ENCODE data around the gene GGACT. TPM values are rescaled to one million over a fixed set of nuclear protein-coding genes. Genes with fewer than 3 reads are reported as not detected.

GGACT gene
- total and polyA plus RNA-seq, 5 donors from 2014 or later: 8.3 to 15.1 (median 9.3) TPM

GRCh38 chr13:100506600-100507422 lies 81.8 kb downstream of the GGACT start:
- Histone ChIP-seq H3K4me3 (ENCODE audit: low read depth, low read length) (peak overlapping the region; percentile 82), H3K27me3 (ENCODE audit: control insufficient read depth, insufficient read depth, low read length) (no peaks in the 10 kb centered on the region), H3K4me1 (ENCODE audit: control insufficient read depth, insufficient read depth, low read length, poor library complexity, severe bottlenecking) (peaks cover 14% of the 10 kb centered on the region), H3K9me3 (ENCODE audit: control insufficient read depth in 2 of 2, low read length in 2 of 2) (no peaks in the 10 kb centered on the region), H3K36me3 (ENCODE audit: control insufficient read depth, insufficient read depth, low read length) (no peaks in the 10 kb centered on the region), H3K27ac (ENCODE audit: insufficient read depth, low read length, poor library complexity, severe bottlenecking) (peak overlapping the region; percentile 68)
- Mint-ChIP-seq H3K27me3 (peaks cover 4% of the 10 kb centered on the region), H3K9me3 (no peaks in the 10 kb centered on the region), H3K27ac (peak overlapping the region; percentile 54 to 87 (median 73)), H3K4me1 (peaks cover 14 to 32% (median 20%) of the 10 kb centered on the region in 4 donors), H3K36me3 (no peaks in the 10 kb centered on the region), H3K4me3 (peak overlapping the region; percentile 78 to 94 (median 81))
- ATAC-seq (ENCODE audit: low read depth in 2 of 2): peak; percentile 62 to 63
- peak in 2 of 3 donors; percentile 33 to 68 for DNase-seq

GRCh38 chr13:100506154-100506553 lies 82.4 kb downstream of the GGACT start:
- Mint-ChIP-seq H3K27ac (peak overlapping the region in 2 of 3 donors; percentile 73 to 87), H3K27me3 (peaks cover 4% of the 10 kb centered on the region), H3K4me3 (peak overlapping the region; percentile 78 to 94 (median 81)), H3K9me3 (no peaks in the 10 kb centered on the region), H3K36me3 (no peaks in the 10 kb centered on the region), H3K4me1 (peaks cover 14 to 32% (median 20%) of the 10 kb centered on the region in 4 donors)
- peak overlapping the region; percentile 68 for H3K27ac ChIP-seq (ENCODE audit: insufficient read depth, low read length, poor library complexity, severe bottlenecking)
- DNase-seq: peak in 1 of 3 donors; percentile 41
- peak overlapping the region; percentile 82 for H3K4me3 ChIP-seq (ENCODE audit: low read depth, low read length)
- ATAC-seq (ENCODE audit: low read depth in 2 of 2): peak; percentile 25 to 34
- H3K36me3 ChIP-seq (ENCODE audit: control insufficient read depth, insufficient read depth, low read length): no peaks in the 10 kb centered on the region
- peaks cover 14% of the 10 kb centered on the region for H3K4me1 ChIP-seq (ENCODE audit: control insufficient read depth, insufficient read depth, low read length, poor library complexity, severe bottlenecking)
- no peaks in the 10 kb centered on the region for H3K9me3 ChIP-seq (ENCODE audit: control insufficient read depth in 2 of 2, low read length in 2 of 2)
- no peaks in the 10 kb centered on the region for H3K27me3 ChIP-seq (ENCODE audit: control insufficient read depth, insufficient read depth, low read length)

DNA sequence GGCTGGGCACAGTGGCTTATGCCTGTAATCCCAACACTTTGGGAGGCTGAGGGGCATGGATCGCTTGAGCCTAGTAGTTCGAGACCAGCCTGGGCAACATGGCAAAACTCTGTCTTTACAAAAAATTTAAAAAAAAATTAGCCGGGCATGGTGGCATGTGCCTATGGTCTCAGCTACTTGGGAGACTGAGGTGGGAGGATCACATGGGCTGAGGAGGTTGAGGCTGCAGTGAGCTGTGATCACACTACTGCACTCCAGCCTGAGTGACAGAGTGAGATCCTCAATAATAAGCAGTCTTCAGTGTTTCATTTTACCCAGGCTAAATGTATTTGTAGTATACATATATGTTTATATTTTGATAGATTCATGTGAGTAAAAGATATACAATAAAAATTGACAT lies 85.0 kb downstream of the GGACT start:
- no peaks in the 10 kb centered on the region for H3K27me3 ChIP-seq (ENCODE audit: control insufficient read depth, insufficient read depth, low read length)
- no peak for DNase-seq
- no peak for ATAC-seq (ENCODE audit: low read depth in 2 of 2)
- H3K4me3 Mint-ChIP-seq: no peak overlapping the region
- H3K27me3 Mint-ChIP-seq: peaks cover 4% of the 10 kb centered on the region
- no peak overlapping the region for H3K27ac ChIP-seq (ENCODE audit: insufficient read depth, low read length, poor library complexity, severe bottlenecking)
- no peaks in the 10 kb centered on the region for H3K9me3 ChIP-seq (ENCODE audit: control insufficient read depth in 2 of 2, low read length in 2 of 2)
- no peaks in the 10 kb centered on the region for H3K36me3 ChIP-seq (ENCODE audit: control insufficient read depth, insufficient read depth, low read length)
- H3K4me1 Mint-ChIP-seq: peaks cover 14 to 32% (median 19%) of the 10 kb centered on the region in 4 donors
- peaks cover 14% of the 10 kb centered on the region for H3K4me1 ChIP-seq (ENCODE audit: control insufficient read depth, insufficient read depth, low read length, poor library complexity, severe bottlenecking)
- no peak overlapping the region for H3K4me3 ChIP-seq (ENCODE audit: low read depth, low read length)
- H3K27ac Mint-ChIP-seq: no peak overlapping the region
- H3K36me3 Mint-ChIP-seq: peaks cover 6% of the 10 kb centered on the region
- H3K9me3 Mint-ChIP-seq: no peaks in the 10 kb centered on the region

DNA sequence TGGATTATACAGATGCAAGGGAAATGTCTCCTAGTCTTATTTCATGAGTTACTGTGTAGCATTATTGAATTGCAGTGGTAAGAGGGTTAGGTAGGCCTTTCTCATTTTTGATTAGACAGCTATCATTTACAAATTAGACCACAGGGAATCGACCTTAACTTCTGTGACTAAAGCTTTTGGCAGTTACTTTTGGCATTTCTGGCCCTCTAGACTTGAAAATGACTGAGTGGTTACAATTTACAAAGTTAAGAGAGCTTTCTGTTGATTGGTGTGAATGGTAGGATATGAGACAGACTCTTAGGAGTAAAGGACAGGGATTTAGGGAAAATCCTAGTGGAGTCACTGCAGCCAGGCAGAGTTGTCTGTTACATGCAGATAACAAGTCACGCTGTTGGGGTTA lies 86.1 kb downstream of the GGACT start:
- Mint-ChIP-seq H3K9me3 (no peaks in the 10 kb centered on the region), H3K4me1 (peaks cover 14 to 28% (median 19%) of the 10 kb centered on the region in 4 donors), H3K27me3 (peaks cover 4% of the 10 kb centered on the region), H3K36me3 (peaks cover 9% of the 10 kb centered on the region), H3K27ac (no peak overlapping the region), H3K4me3 (peak overlapping the region in 1 of 4 donors; percentile 8)
- Histone ChIP-seq H3K4me3 (ENCODE audit: low read depth, low read length) (no peak overlapping the region), H3K27ac (ENCODE audit: insufficient read depth, low read length, poor library complexity, severe bottlenecking) (no peak overlapping the region), H3K27me3 (ENCODE audit: control insufficient read depth, insufficient read depth, low read length) (no peaks in the 10 kb centered on the region), H3K4me1 (ENCODE audit: control insufficient read depth, insufficient read depth, low read length, poor library complexity, severe bottlenecking) (peaks cover 14% of the 10 kb centered on the region), H3K36me3 (ENCODE audit: control insufficient read depth, insufficient read depth, low read length) (no peaks in the 10 kb centered on the region), H3K9me3 (ENCODE audit: control insufficient read depth in 2 of 2, low read length in 2 of 2) (no peaks in the 10 kb centered on the region)
- ATAC-seq (ENCODE audit: low read depth in 2 of 2): no peak
- no peak for DNase-seq

- Histone ChIP-seq H3K27me3 (ENCODE audit: control insufficient read depth, insufficient read depth, low read length) (no peaks in the 10 kb centered on the region), H3K4me1 (ENCODE audit: control insufficient read depth, insufficient read depth, low read length, poor library complexity, severe bottlenecking) (no peaks in the 10 kb centered on the region), H3K27ac (ENCODE audit: insufficient read depth, low read length, poor library complexity, severe bottlenecking) (no peak overlapping the region), H3K4me3 (ENCODE audit: low read depth, low read length) (no peak overlapping the region), H3K9me3 (ENCODE audit: control insufficient read depth in 2 of 2, low read length in 2 of 2) (no peaks in the 10 kb centered on the region), H3K36me3 (ENCODE audit: control insufficient read depth, insufficient read depth, low read length) (no peaks in the 10 kb centered on the region)
- Mint-ChIP-seq H3K27me3 (no peaks in the 10 kb centered on the region), H3K4me1 (no peaks in the 10 kb centered on the region), H3K36me3 (peaks cover 17% of the 10 kb centered on the region), H3K4me3 (no peak overlapping the region), H3K27ac (no peak overlapping the region), H3K9me3 (no peaks in the 10 kb centered on the region)
- ATAC-seq (ENCODE audit: low read depth in 2 of 2) (no peak), DNase-seq (no peak)
Measured at GRCh38 chr13:100497389-100497788, 91.2 kb downstream of the GGACT start.

DNA sequence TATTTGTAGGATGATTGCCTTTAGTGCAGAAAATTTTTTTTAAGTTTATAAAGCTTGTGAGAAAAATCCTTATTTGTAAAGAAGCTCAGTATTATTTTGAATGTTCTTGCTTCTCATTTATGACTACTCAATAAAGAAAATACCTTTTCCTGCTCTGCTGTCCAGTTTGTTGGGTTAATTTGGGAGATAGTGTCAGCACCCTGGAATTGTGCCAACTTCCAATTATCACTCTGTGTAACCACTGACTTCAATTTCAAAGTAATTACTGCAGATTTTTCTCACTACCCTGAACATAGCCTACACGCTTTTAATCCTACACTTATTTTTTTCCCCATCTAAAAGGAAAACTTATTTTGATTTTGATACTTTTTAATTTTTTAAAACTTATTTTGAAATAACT lies 93.1 kb downstream of the GGACT start:
- no peak overlapping the region for H3K27ac ChIP-seq (ENCODE audit: insufficient read depth, low read length, poor library complexity, severe bottlenecking)
- ATAC-seq (ENCODE audit: low read depth in 2 of 2) (no peak), DNase-seq (no peak)
- Mint-ChIP-seq H3K9me3 (no peaks in the 10 kb centered on the region), H3K27me3 (no peaks in the 10 kb centered on the region), H3K27ac (no peak overlapping the region), H3K4me3 (no peak overlapping the region), H3K36me3 (peaks cover 22% of the 10 kb centered on the region), H3K4me1 (no peaks in the 10 kb centered on the region)
- no peaks in the 10 kb centered on the region for H3K4me1 ChIP-seq (ENCODE audit: control insufficient read depth, insufficient read depth, low read length, poor library complexity, severe bottlenecking)
- H3K36me3 ChIP-seq (ENCODE audit: control insufficient read depth, insufficient read depth, low read length): no peaks in the 10 kb centered on the region
- no peaks in the 10 kb centered on the region for H3K27me3 ChIP-seq (ENCODE audit: control insufficient read depth, insufficient read depth, low read length)
- H3K9me3 ChIP-seq (ENCODE audit: control insufficient read depth in 2 of 2, low read length in 2 of 2): no peaks in the 10 kb centered on the region
- no peak overlapping the region for H3K4me3 ChIP-seq (ENCODE audit: low read depth, low read length)

DNA sequence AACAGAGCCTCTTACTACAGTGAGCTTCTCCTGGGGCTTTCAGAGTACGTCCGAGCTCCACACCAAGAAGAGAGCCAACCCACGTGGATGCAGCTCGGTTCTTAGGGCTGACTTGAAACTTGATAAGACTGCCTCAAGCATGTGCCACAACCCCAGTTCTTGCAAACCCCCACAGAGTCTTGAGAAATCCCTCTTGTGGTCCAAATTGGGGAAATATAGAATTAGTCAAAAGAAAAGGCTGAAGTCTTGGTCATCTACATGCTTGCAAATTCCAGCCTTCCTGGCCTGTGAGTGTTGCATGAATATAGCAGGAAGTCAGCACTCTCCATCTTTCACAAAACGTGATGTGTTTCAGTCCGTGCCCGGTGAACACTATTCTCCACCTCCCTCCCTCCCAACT lies 95.2 kb downstream of the GGACT start:
- Histone ChIP-seq H3K4me3 (ENCODE audit: low read depth, low read length) (no peak overlapping the region), H3K9me3 (ENCODE audit: control insufficient read depth in 2 of 2, low read length in 2 of 2) (no peaks in the 10 kb centered on the region), H3K4me1 (ENCODE audit: control insufficient read depth, insufficient read depth, low read length, poor library complexity, severe bottlenecking) (no peaks in the 10 kb centered on the region), H3K27me3 (ENCODE audit: control insufficient read depth, insufficient read depth, low read length) (no peaks in the 10 kb centered on the region), H3K27ac (ENCODE audit: insufficient read depth, low read length, poor library complexity, severe bottlenecking) (no peak overlapping the region), H3K36me3 (ENCODE audit: control insufficient read depth, insufficient read depth, low read length) (no peaks in the 10 kb centered on the region)
- peaks cover 14% of the 10 kb centered on the region for H3K36me3 Mint-ChIP-seq
- no peaks in the 10 kb centered on the region for H3K4me1 Mint-ChIP-seq
- H3K4me3 Mint-ChIP-seq: no peak overlapping the region
- ATAC-seq (ENCODE audit: low read depth in 2 of 2): no peak
- no peaks in the 10 kb centered on the region for H3K9me3 Mint-ChIP-seq
- no peak overlapping the region for H3K27ac Mint-ChIP-seq
- no peak for DNase-seq
- no peaks in the 10 kb centered on the region for H3K27me3 Mint-ChIP-seq

All from CD4-positive, CD25-positive, alpha-beta regulatory T cell (primary cell).